BJ (cell line): ENCODE results near the gene BHLHA9. TPM values are rescaled to one million over a fixed set of nuclear protein-coding genes. Genes with fewer than 3 reads are reported as not detected.

Source experiments
- CTCF ChIA-PET: fragments of 350-600 bp; formaldehyde crosslinking; extraction: SDS; loops from one replicate; lab custom pipeline; 2021; ENCODE audit warnings: antibody characterized with exemption, inconsistent platforms; lab: Yijun Ruan, JAX
- POLR2A ChIA-PET: fragments of 300-600 bp; sonication (Branson Sonifier 250); formaldehyde crosslinking; extraction: SDS; loops from one replicate; lab custom pipeline; 2021; ENCODE audit warnings: antibody characterized with exemption; lab: Charles Lee
- DNase-seq: peaks from one replicate; pipeline ENCODE4 v3.0.0-alpha.2; 2011; ENCODE audit warnings: low read depth
- H3K27me3 ChIP-seq: 2 replicates; pipeline ENCODE4 v1.6.0; 2011; ENCODE audit warnings: low read length; ENCODE audit not compliant: control insufficient read depth, insufficient read depth
- H3K36me3 ChIP-seq: 2 replicates; pipeline ENCODE4 v1.5.1; 2011; ENCODE audit warnings: low read length; ENCODE audit not compliant: control insufficient read depth, insufficient read depth
- H3K4me3 ChIP-seq: 2 replicates; pipeline ENCODE4 v1.5.1; 2011; ENCODE audit warnings: low read depth, mild to moderate bottlenecking, control low read depth, low read length
- CTCF ChIP-seq: IDR thresholded peaks from 2 replicates; pipeline ENCODE4 v1.5.1; 2011; ENCODE audit warnings: low read depth, mild to moderate bottlenecking, control low read depth, inconsistent platforms, low read length, moderate library complexity; ENCODE audit not compliant: insufficient read depth
- polyA plus RNA-seq: library from polyadenylated mRNA; depleted of rRNA; stranded (reverse); fragments of >200 nt; gene quantifications from 2 replicates; pipeline ENCODE4 v1.2.3, GENCODE V29; 2011

The BHLHA9 gene
- polyA plus RNA-seq, 1 experiment, result not detected

GRCh38 chr17:1226308-1226707, 43.9 kb upstream of the BHLHA9 start:
- DNase-seq, result no peak
- POLR2A ChIA-PET, result no interaction called here
- Histone ChIP-seq H3K4me3 (no peak overlapping the region), H3K27me3 (peaks cover 24% of the 10 kb centered on the region), H3K36me3 (no peaks in the 10 kb centered on the region)
- CTCF ChIA-PET, result no interaction called here
- TF ChIP-seq CTCF, result no peak

GRCh38 chr17:1227365-1227764, 42.9 kb upstream of the BHLHA9 start:
- POLR2A ChIA-PET, result no interaction called here
- CTCF ChIA-PET, result no interaction called here

GRCh38 chr17:1227917-1228780, 42.1 kb upstream of the BHLHA9 start:
- no peak for TF ChIP-seq CTCF
- no peak for DNase-seq
- POLR2A ChIA-PET, result no interaction called here
- CTCF ChIA-PET, result interaction anchor here (0.7 kb wide), 1 partner anchor 53 kb away, joined by 3 read pairs; no protein-coding TSS in a partner anchor
- Histone ChIP-seq H3K27me3 (peaks cover 26% of the 10 kb centered on the region), H3K4me3 (no peak overlapping the region), H3K36me3 (no peaks in the 10 kb centered on the region)

More at GRCh38 chr17:1227365-1227764, 42.9 kb upstream of the BHLHA9 start:
- DNase-seq, result no peak
- no peak for TF ChIP-seq CTCF
- Histone ChIP-seq H3K4me3 (no peak overlapping the region), H3K27me3 (peaks cover 24% of the 10 kb centered on the region), H3K36me3 (no peaks in the 10 kb centered on the region)

GRCh38 chr17:1228781-1229348, 41.4 kb upstream of the BHLHA9 start:
- Histone ChIP-seq H3K36me3 (no peaks in the 10 kb centered on the region), H3K4me3 (no peak overlapping the region), H3K27me3 (peaks cover 26% of the 10 kb centered on the region)
- CTCF ChIA-PET, result interaction anchor here (0.7 kb wide), 1 partner anchor 52 kb away, joined by 3 read pairs; no protein-coding TSS in a partner anchor
- no peak for DNase-seq
- POLR2A ChIA-PET, result no interaction called here
- no peak for TF ChIP-seq CTCF

GRCh38 chr17:1229349-1229899, 40.8 kb upstream of the BHLHA9 start:
- Histone ChIP-seq H3K27me3 (peaks cover 25% of the 10 kb centered on the region), H3K4me3 (peak overlapping the region; percentile 38), H3K36me3 (no peaks in the 10 kb centered on the region)
- no peak for TF ChIP-seq CTCF
- DNase-seq, result no peak
- CTCF ChIA-PET, result interaction anchor here (0.7 kb wide), 1 partner anchor 51 kb away, joined by 3 read pairs; no protein-coding TSS in a partner anchor
- POLR2A ChIA-PET, result no interaction called here
